Naive thymus-derived CD4-positive, alpha-beta T cell (primary cell): ENCODE results near the gene ARFGAP1. TPM values are rescaled to one million over a fixed set of nuclear protein-coding genes. Genes with fewer than 3 reads are reported as not detected.
"Not testable (repeated sequence)": the region's sequence is repeated elsewhere in the genome, so short reads cannot be mapped to it uniquely, and the experiment has no call there.

Source experiments
- ATAC-seq: fragments of 150-1000 bp; cut with Tn5 transposase; 2 replicates; pipeline ENCODE4 v1.10.0; 2021; ENCODE audit warnings: mild to moderate bottlenecking, moderate library complexity
- CTCF ChIA-PET: fragments of 350-600 bp; sonication (Branson Sonifier 250); formaldehyde crosslinking; loops from one replicate; lab custom pipeline; 2021; ENCODE audit warnings: antibody characterized with exemption; lab: Charles Lee
- POLR2A ChIA-PET: fragments of 350-600 bp; sonication (Branson Sonifier 250); formaldehyde crosslinking; loops from one replicate; lab custom pipeline; 2021; ENCODE audit warnings: antibody characterized with exemption, inconsistent platforms; lab: Charles Lee
- DNase-seq, 9 donors: peaks; one replicate each; pipeline versions ENCODE4 v3.0.0 to v3.0.0-alpha.2; 2020 to 2022; ENCODE audit warnings: mixed read lengths in 1 of 9
- H3K27ac ChIP-seq: one replicate; pipeline ENCODE4 v1.7.0; 2013; ENCODE audit warnings: mild to moderate bottlenecking, low read depth, low read length, moderate library complexity
- H3K27me3 ChIP-seq, 2 donors: one replicate each; pipeline ENCODE4 v1.7.0; 2013; ENCODE audit warnings: low read length in 2 of 2, mild to moderate bottlenecking in 2 of 2, moderate library complexity in 2 of 2; ENCODE audit not compliant: control insufficient read depth in 2 of 2, insufficient read depth in 2 of 2
- H3K36me3 ChIP-seq, 3 experiments: 1 replicate in 2 of 3; 2 replicates in 1 of 3; pipeline ENCODE4 v1.7.0; 2013; ENCODE audit warnings: low read length in 3 of 3, mild to moderate bottlenecking in 3 of 3, moderate library complexity in 1 of 3; ENCODE audit not compliant: insufficient read depth in 3 of 3, control insufficient read depth in 2 of 3
- H3K4me1 ChIP-seq, 2 donors: one replicate each; pipeline ENCODE4 v1.7.0; 2013; ENCODE audit warnings: low read length in 2 of 2, mild to moderate bottlenecking in 2 of 2, moderate library complexity in 1 of 2; ENCODE audit not compliant: control insufficient read depth in 2 of 2, insufficient read depth in 2 of 2
- H3K4me3 ChIP-seq: 2 replicates; pipeline ENCODE4 v1.7.0; 2013; ENCODE audit warnings: mild to moderate bottlenecking, low read length
- H3K9me3 ChIP-seq, 3 experiments: 1 replicate in 2 of 3; 2 replicates in 1 of 3; pipeline ENCODE4 v1.7.0; 2013; ENCODE audit warnings: low read length in 3 of 3; ENCODE audit not compliant: control insufficient read depth in 2 of 3
- H3K27ac Mint-ChIP-seq, 9 donors: one replicate each; pipeline ENCODE4 v1.8.0; 2020 to 2022; ENCODE audit warnings: mixed read lengths in 9 of 9, mild to moderate bottlenecking in 8 of 9, moderate library complexity in 5 of 9, inconsistent platforms in 2 of 9
- H3K27me3 Mint-ChIP-seq, 5 donors: one replicate each; pipeline ENCODE4 v1.8.0; 2021 to 2022; ENCODE audit warnings: mixed read lengths in 5 of 5, mild to moderate bottlenecking in 1 of 5
- H3K36me3 Mint-ChIP-seq, 5 donors: one replicate each; pipeline ENCODE4 v1.8.0; 2020 to 2022; ENCODE audit warnings: mixed read lengths in 5 of 5, mild to moderate bottlenecking in 3 of 5, inconsistent platforms in 1 of 5
- H3K4me1 Mint-ChIP-seq, 7 donors: one replicate each; pipeline ENCODE4 v1.8.0; 2020 to 2022; ENCODE audit warnings: mixed read lengths in 7 of 7, mild to moderate bottlenecking in 3 of 7, inconsistent platforms in 1 of 7
- H3K4me3 Mint-ChIP-seq, 10 donors: one replicate each; pipeline ENCODE4 v1.8.0; 2020 to 2022; ENCODE audit warnings: mild to moderate bottlenecking in 10 of 10, mixed read lengths in 10 of 10, moderate library complexity in 6 of 10, inconsistent platforms in 2 of 10
- H3K9me3 Mint-ChIP-seq, 11 donors: one replicate each; pipeline ENCODE4 v1.8.0; 2020 to 2022; ENCODE audit warnings: mixed read lengths in 11 of 11, mild to moderate bottlenecking in 4 of 11, inconsistent platforms in 1 of 11, moderate library complexity in 1 of 11
- intact Hi-C, 2 donors: fragments of 100-400 bp; cut with micrococcal nuclease; formaldehyde crosslinking; loops; one replicate each; pipeline ENCODE4 v1.15.1; 2023
- polyA plus RNA-seq, 2 donors: library from polyadenylated mRNA; unstranded; fragments of 300-500 nt; fragmentation: Illumina TruSeq; gene quantifications; one replicate each; pipeline ENCODE4 v1.2.3, GENCODE V29; 2021
- total RNA-seq, 6 experiments: library from RNA in 5 of 6; stranded (reverse) in 5 of 6; gene quantifications; 1 replicate in 5 of 6; 2 replicates in 1 of 6; pipeline ENCODE4 v1.2.3 and lab custom pipeline; 2021 to 2026

The ARFGAP1 gene
- total and polyA plus RNA-seq, 7 experiments from 2014 or later = 15.9 to 119 (median 105) TPM

GRCh38 chr20:63246490-63247288 lies 25.9 kb upstream of the ARFGAP1 start:
- ChIA-PET CTCF (no interaction called here), POLR2A (no interaction called here)
- no peak overlapping the region for H3K27ac Mint-ChIP-seq
- DNase-seq (no peak), ATAC-seq (no peak)
- Histone ChIP-seq H3K27ac (no peak overlapping the region), H3K4me1 (no peaks in the 10 kb centered on the region), H3K36me3 (no peaks in the 10 kb centered on the region), H3K4me3 (no peak overlapping the region), H3K27me3 (no peaks in the 10 kb centered on the region), H3K9me3 (no peaks in the 10 kb centered on the region)
- H3K4me1 Mint-ChIP-seq = no peaks in the 10 kb centered on the region
- no peak overlapping the region for H3K4me3 Mint-ChIP-seq
- H3K9me3 Mint-ChIP-seq = peaks cover 0 to 2% (median 0%) of the 10 kb centered on the region in 11 donors
- H3K27me3 Mint-ChIP-seq = peaks cover 11 to 35% (median 22%) of the 10 kb centered on the region in 5 donors
- no peaks in the 10 kb centered on the region for H3K36me3 Mint-ChIP-seq
- intact Hi-C loops = no loop called here

- no peak overlapping the region for H3K27ac Mint-ChIP-seq
- ChIA-PET CTCF (no interaction called here), POLR2A (no interaction called here)
- DNase-seq (no peak), ATAC-seq (no peak)
- peaks cover 19 to 46% (median 27%) of the 10 kb centered on the region in 5 donors for H3K27me3 Mint-ChIP-seq
- no peaks in the 10 kb centered on the region for H3K9me3 ChIP-seq
- no peak overlapping the region for H3K4me3 Mint-ChIP-seq
- no peaks in the 10 kb centered on the region for H3K4me1 ChIP-seq
- H3K4me1 Mint-ChIP-seq = peaks cover 0 to 3% (median 2%) of the 10 kb centered on the region in 7 donors
- H3K36me3 Mint-ChIP-seq = no peaks in the 10 kb centered on the region
- H3K4me3 ChIP-seq = no peak overlapping the region
- H3K27ac ChIP-seq = no peak overlapping the region
- H3K36me3 ChIP-seq = no peaks in the 10 kb centered on the region
- H3K27me3 ChIP-seq = no peaks in the 10 kb centered on the region
- intact Hi-C loops = no loop called here
- H3K9me3 Mint-ChIP-seq = peaks cover 0 to 2% (median 0%) of the 10 kb centered on the region in 11 donors
Measured at GRCh38 chr20:63247671-63248228, 24.9 kb upstream of the ARFGAP1 start.

DNA sequence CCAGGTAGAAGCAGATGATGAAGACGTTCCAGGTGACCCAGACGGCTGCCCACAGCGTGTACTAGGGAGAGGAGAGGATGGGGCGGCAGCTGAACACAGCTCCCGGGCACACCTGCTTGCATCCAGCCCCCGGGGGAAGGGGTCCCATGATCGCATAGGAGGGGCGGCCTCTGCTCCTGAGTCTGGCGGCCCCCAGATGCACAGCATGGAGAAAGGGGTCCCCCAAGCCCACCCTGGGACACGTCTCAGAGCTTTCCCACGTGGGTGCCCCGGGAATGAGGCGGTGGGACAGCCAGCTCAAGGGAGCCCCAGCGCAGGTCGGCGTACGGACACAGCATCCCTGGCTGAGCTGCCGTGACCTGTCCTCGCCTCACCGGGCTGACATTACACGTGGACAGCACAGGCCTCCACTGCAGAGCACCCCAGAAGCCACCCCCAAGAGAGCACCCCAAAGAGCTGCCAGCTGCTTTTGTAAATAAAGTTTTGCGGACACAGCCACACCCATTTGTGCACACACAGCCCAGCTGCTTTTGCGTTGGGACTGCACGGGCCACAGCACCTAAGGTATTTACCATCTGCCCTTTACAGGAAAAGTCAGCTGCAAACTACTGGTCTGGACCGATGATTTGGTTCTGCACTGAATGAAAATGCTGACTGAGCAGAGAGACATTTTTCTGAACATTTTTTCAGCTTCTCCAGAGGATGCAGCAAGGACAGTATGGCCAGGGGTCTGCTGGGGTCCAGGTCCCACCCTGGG lies 23.6 kb upstream of the ARFGAP1 start:
- no peak overlapping the region for H3K27ac Mint-ChIP-seq
- intact Hi-C loops = no loop called here
- no peak overlapping the region for H3K27ac ChIP-seq
- DNase-seq (no peak), ATAC-seq (no peak)
- peaks cover 0 to 1% (median 0%) of the 10 kb centered on the region in 5 donors for H3K36me3 Mint-ChIP-seq
- H3K36me3 ChIP-seq = no peaks in the 10 kb centered on the region
- ChIA-PET POLR2A (no interaction called here), CTCF (interaction anchor here (0.6 to 0.9 kb wide), 2 partner anchors 26 to 1942 kb away, joined by 3 to 4 read pairs; no protein-coding TSS in a partner anchor)
- no peak overlapping the region for H3K4me3 ChIP-seq
- no peaks in the 10 kb centered on the region for H3K4me1 ChIP-seq
- no peak overlapping the region for H3K4me3 Mint-ChIP-seq
- H3K9me3 ChIP-seq = no peaks in the 10 kb centered on the region
- no peaks in the 10 kb centered on the region for H3K27me3 ChIP-seq
- peaks cover 0 to 8% (median 6%) of the 10 kb centered on the region in 7 donors for H3K4me1 Mint-ChIP-seq
- peaks cover 0 to 2% (median 0%) of the 10 kb centered on the region in 11 donors for H3K9me3 Mint-ChIP-seq
- peaks cover 27 to 52% (median 32%) of the 10 kb centered on the region in 5 donors for H3K27me3 Mint-ChIP-seq

DNA sequence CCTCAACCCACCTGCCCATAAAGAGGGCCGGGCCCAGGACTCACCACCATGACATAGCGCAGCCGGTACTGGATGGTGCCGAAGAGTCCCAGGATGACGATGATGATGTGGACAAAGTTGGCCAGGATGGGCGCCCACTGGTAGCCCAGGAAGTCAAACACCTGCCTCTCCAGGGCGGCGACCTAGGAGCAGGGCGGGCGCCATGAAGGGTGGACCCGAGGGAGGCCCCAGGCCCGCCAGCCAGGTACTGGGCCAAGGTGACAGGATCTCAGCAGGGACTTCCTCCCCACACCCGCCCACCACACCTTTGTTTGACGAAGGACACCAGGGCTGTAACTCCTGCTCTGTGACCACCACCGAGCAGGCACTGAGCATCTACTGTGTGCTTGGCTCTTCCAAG lies 22.7 kb upstream of the ARFGAP1 start:
- DNase-seq (no peak), ATAC-seq (no peak)
- Mint-ChIP-seq H3K4me1 (peaks cover 0 to 8% (median 6%) of the 10 kb centered on the region in 7 donors), H3K9me3 (peaks cover 0 to 2% (median 0%) of the 10 kb centered on the region in 11 donors), H3K36me3 (peaks cover 0 to 1% (median 0%) of the 10 kb centered on the region in 5 donors), H3K27me3 (peaks cover 30 to 55% (median 36%) of the 10 kb centered on the region in 5 donors), H3K4me3 (no peak overlapping the region), H3K27ac (no peak overlapping the region)
- H3K9me3 ChIP-seq = no peaks in the 10 kb centered on the region
- H3K27me3 ChIP-seq = no peaks in the 10 kb centered on the region
- H3K27ac ChIP-seq = no peak overlapping the region
- H3K4me1 ChIP-seq = no peaks in the 10 kb centered on the region
- ChIA-PET POLR2A (no interaction called here), CTCF (no interaction called here)
- intact Hi-C loops = no loop called here
- no peaks in the 10 kb centered on the region for H3K36me3 ChIP-seq
- H3K4me3 ChIP-seq = no peak overlapping the region

DNA sequence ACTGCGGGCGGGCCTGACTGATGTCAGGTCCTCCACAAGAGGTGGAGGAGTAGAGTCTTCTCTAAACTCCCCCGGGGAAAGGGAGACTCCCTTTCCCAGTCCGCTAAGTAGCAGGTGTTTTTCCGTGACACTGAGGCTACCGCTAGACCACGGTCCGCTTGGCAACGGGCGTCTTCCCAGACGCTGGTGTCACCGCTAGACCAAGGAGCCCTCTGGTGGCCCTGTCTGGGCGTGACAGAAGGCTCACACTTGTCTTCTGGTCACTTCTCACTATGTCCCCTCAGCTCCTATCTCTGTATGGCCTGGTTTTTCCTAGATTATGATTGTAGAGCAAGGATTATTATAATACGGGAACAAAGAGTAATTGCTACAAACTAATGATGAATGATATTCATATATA lies 21.3 kb upstream of the ARFGAP1 start:
- H3K4me1 Mint-ChIP-seq, ATAC-seq, DNase-seq, H3K9me3 ChIP-seq, H3K36me3 ChIP-seq, POLR2A ChIA-PET, H3K4me1 ChIP-seq, H3K9me3 Mint-ChIP-seq, intact Hi-C loops, H3K27ac ChIP-seq, H3K4me3 ChIP-seq, CTCF ChIA-PET, H3K27me3 ChIP-seq, H3K27ac Mint-ChIP-seq, H3K36me3 Mint-ChIP-seq: not testable (repeated sequence)
- peaks cover 38 to 61% (median 46%) of the 10 kb centered on the region in 5 donors for H3K27me3 Mint-ChIP-seq
- peak overlapping the region in 1 of 10 donors; percentile 30 for H3K4me3 Mint-ChIP-seq

- ChIA-PET CTCF (no interaction called here), POLR2A (no interaction called here)
- Mint-ChIP-seq H3K4me1 (peaks cover 0 to 9% (median 8%) of the 10 kb centered on the region in 7 donors), H3K4me3 (peak overlapping the region in 3 of 10 donors; percentile 16 to 66 (median 38)), H3K27ac (no peak overlapping the region), H3K27me3 (peaks cover 46 to 71% (median 56%) of the 10 kb centered on the region in 5 donors), H3K36me3 (peaks cover 0 to 1% (median 0%) of the 10 kb centered on the region in 5 donors), H3K9me3 (peaks cover 0 to 2% (median 0%) of the 10 kb centered on the region in 11 donors)
- H3K4me1 ChIP-seq = no peaks in the 10 kb centered on the region
- intact Hi-C loops = no loop called here
- no peaks in the 10 kb centered on the region for H3K9me3 ChIP-seq
- H3K4me3 ChIP-seq = no peak overlapping the region
- H3K27ac ChIP-seq = no peak overlapping the region
- H3K36me3 ChIP-seq = no peaks in the 10 kb centered on the region
- DNase-seq (no peak), ATAC-seq (no peak)
- H3K27me3 ChIP-seq = no peaks in the 10 kb centered on the region
Measured at GRCh38 chr20:63252284-63252711, 20.3 kb upstream of the ARFGAP1 start.
